HepG2 (cell line): ENCODE results near the gene NDUFB10. TPM values are rescaled to one million over a fixed set of nuclear protein-coding genes. Genes with fewer than 3 reads are reported as not detected.

Experiments used
- AGO2 ChIP-seq: fragments of 200-400 bp; formaldehyde crosslinking; optimal IDR thresholded peaks from 2 replicates; pipeline ENCODE3; 2017; ENCODE audit warnings: mild to moderate bottlenecking, low read depth, low read length, moderate library complexity
- CAMTA2 ChIP-seq: sonication (generic); formaldehyde crosslinking; IDR thresholded peaks from 2 replicates; pipeline ENCODE4 v1.4.0; 2020; ENCODE audit warnings: mild to moderate bottlenecking, missing genetic modification reagents, borderline replicate concordance
- CBFB ChIP-seq: sonication (generic); formaldehyde crosslinking; IDR thresholded peaks from 2 replicates; pipeline ENCODE4 v1.4.0; 2020; ENCODE audit warnings: missing genetic modification reagents
- CEBPZ ChIP-seq: IDR thresholded peaks from 2 replicates; pipeline ENCODE4 v1.6.1; 2012; ENCODE audit warnings: low read length, improper control_type of control experiment
- FOSL2 ChIP-seq: sonication (generic); formaldehyde crosslinking; IDR thresholded peaks from 2 replicates; pipeline ENCODE4 v1.4.0; 2020; ENCODE audit warnings: missing genetic modification reagents
- FOXJ3 ChIP-seq: sonication (generic); formaldehyde crosslinking; IDR thresholded peaks from 2 replicates; pipeline ENCODE4 v1.4.0; 2020; ENCODE audit warnings: missing genetic modification reagents, mild to moderate bottlenecking, borderline replicate concordance
- HES4 ChIP-seq: sonication (generic); formaldehyde crosslinking; IDR thresholded peaks from 2 replicates; pipeline ENCODE4 v1.9.0; 2021; ENCODE audit warnings: mild to moderate bottlenecking, missing genetic modification reagents, borderline replicate concordance
- IRF2 ChIP-seq: IDR thresholded peaks from 2 replicates; pipeline ENCODE4 v1.6.1; 2018; ENCODE audit warnings: missing genetic modification reagents, missing compliant biosample characterization
- MEIS1 ChIP-seq: sonication (generic); formaldehyde crosslinking; IDR thresholded peaks from 2 replicates; pipeline ENCODE4 v1.9.0; 2021; ENCODE audit warnings: mild to moderate bottlenecking, missing genetic modification reagents, moderate library complexity, borderline replicate concordance
- MYC ChIP-seq: sonication (generic); formaldehyde crosslinking; IDR thresholded peaks from 2 replicates; pipeline ENCODE4 v1.9.0; 2021; ENCODE audit warnings: missing genetic modification reagents, borderline replicate concordance
- NCOA1 ChIP-seq: sonication (generic); formaldehyde crosslinking; IDR thresholded peaks from 2 replicates; pipeline ENCODE4 v1.9.0; 2021; ENCODE audit warnings: missing genetic modification reagents
- ONECUT2 ChIP-seq: sonication (generic); formaldehyde crosslinking; IDR thresholded peaks from 2 replicates; pipeline ENCODE4 v1.4.0; 2020; ENCODE audit warnings: missing genetic modification reagents
- SALL2 ChIP-seq: sonication (generic); formaldehyde crosslinking; IDR thresholded peaks from 2 replicates; pipeline ENCODE4 v1.8.1; 2023; ENCODE audit warnings: mild to moderate bottlenecking, missing genetic modification reagents, inconsistent platforms
- STAT6 ChIP-seq: sonication (generic); formaldehyde crosslinking; IDR thresholded peaks from 2 replicates; pipeline ENCODE4 v1.4.0; 2020; ENCODE audit warnings: missing genetic modification reagents, mild to moderate bottlenecking, borderline replicate concordance
- TGIF2 ChIP-seq: IDR thresholded peaks from 2 replicates; pipeline ENCODE4 v1.6.1; 2016; ENCODE audit warnings: control low read depth, missing compliant biosample characterization
- XBP1 ChIP-seq: sonication (generic); formaldehyde crosslinking; IDR thresholded peaks from 2 replicates; pipeline ENCODE4 v1.5.0; 2020; ENCODE audit warnings: missing genetic modification reagents
- ZBTB7B ChIP-seq: sonication (generic); formaldehyde crosslinking; IDR thresholded peaks from 2 replicates; pipeline ENCODE4 v1.4.0; 2020; ENCODE audit warnings: missing genetic modification reagents
- ZNF224 ChIP-seq: sonication (generic); formaldehyde crosslinking; IDR thresholded peaks from 2 replicates; pipeline ENCODE4 v1.5.0; 2020; ENCODE audit warnings: mild to moderate bottlenecking, missing genetic modification reagents
- ZNF354B ChIP-seq: sonication (generic); formaldehyde crosslinking; IDR thresholded peaks from 2 replicates; pipeline ENCODE4 v1.8.0; 2022; ENCODE audit warnings: mild to moderate bottlenecking, missing genetic modification reagents
- ZNF382 ChIP-seq: sonication (generic); formaldehyde crosslinking; IDR thresholded peaks from 2 replicates; pipeline ENCODE4 v1.5.0; 2020; ENCODE audit warnings: missing genetic modification reagents, mild to moderate bottlenecking, borderline replicate concordance
- ZNF773 ChIP-seq: sonication (generic); formaldehyde crosslinking; IDR thresholded peaks from 2 replicates; pipeline ENCODE4 v1.4.0; 2020; ENCODE audit warnings: missing genetic modification reagents, borderline replicate concordance
- ZNF788 ChIP-seq: sonication (generic); formaldehyde crosslinking; IDR thresholded peaks from 2 replicates; pipeline ENCODE4 v1.5.0; 2020; ENCODE audit warnings: mild to moderate bottlenecking, missing genetic modification reagents, borderline replicate concordance
- ZSCAN30 ChIP-seq: sonication (generic); formaldehyde crosslinking; IDR thresholded peaks from 2 replicates; pipeline ENCODE4 v1.5.0; 2020; ENCODE audit warnings: mild to moderate bottlenecking, missing genetic modification reagents
- polyA plus RNA-seq, 8 experiments: library from polyadenylated mRNA; depleted of rRNA in 3 of 8; stranded (reverse) in 7 of 8; unstranded in 1 of 8; fragments of >200 nt; fragmentation: Illumina TruSeq in 4 of 8; extraction: Trizol in 4 of 8; gene quantifications; 2 replicates each; pipeline versions ENCODE4 v1.2.1 to v1.2.3, GENCODE V29; 2011 to 2016; ENCODE audit warnings: low read depth in 4 of 8, missing spikeins in 1 of 8, mixed read lengths in 1 of 8; ENCODE audit not compliant: insufficient read depth in 1 of 8
- total RNA-seq, 5 experiments: library from RNA; depleted of rRNA; stranded (reverse); fragments of >200 nt; fragmentation: Illumina TruSeq; extraction: Trizol; gene quantifications; 2 replicates each; pipeline ENCODE4 v1.2.3, GENCODE V29; 2016; ENCODE audit warnings: low read depth in 1 of 5

Gene NDUFB10
- total and polyA plus RNA-seq, 2 of the 13 experiments (the other 11 are each of a cell fraction or from before 2014, with no cell fraction given): 68.6 to 157 TPM

GRCh38 chr16:1959269-1960039, at the start of gene NDUFB10 (continued):
- TF ChIP-seq TGIF2 (peak; percentile 65; the same call in 1 of the 2 replicates), FOXJ3 (CRISPR knock-in tag) (no peak), XBP1 (CRISPR knock-in tag) (no peak), ZNF773 (CRISPR knock-in tag) (no peak; the same call in 1 of the 2 replicates), FOSL2 (CRISPR knock-in tag) (peak; percentile 30; the same call in 1 of the 2 replicates), CEBPZ (no peak), ZSCAN30 (CRISPR knock-in tag) (0 out of 2 replicates have a peak, but pooled peaks have one; percentile 23), ZBTB7B (peak; percentile 22; the same call in 1 of the 2 replicates), SALL2 (CRISPR knock-in tag) (peak; percentile 89), ZNF224 (peak; percentile 86), MYC (CRISPR knock-in tag) (peak; percentile 82), ONECUT2 (CRISPR knock-in tag) (no peak), ZNF788 (CRISPR knock-in tag) (peak; percentile 88; the same call in 1 of the 2 replicates), AGO2 (peak; percentile 54), ZNF382 (CRISPR knock-in tag) (no peak), HES4 (CRISPR knock-in tag) (peak; percentile 92), NCOA1 (no peak), CAMTA2 (CRISPR knock-in tag) (no peak), MEIS1 (CRISPR knock-in tag) (no peak), ZNF354B (CRISPR knock-in tag) (peak; percentile 64; the same call in 1 of the 2 replicates), IRF2 (CRISPR knock-in tag) (peak; percentile 78; the same call in 1 of the 2 replicates), STAT6 (CRISPR knock-in tag) (peak; percentile 58; the same call in 1 of the 2 replicates), CBFB (peak; percentile 81; the same call in 1 of the 2 replicates)
